Activated naive CD4-positive, alpha-beta T cell treated with anti-CD3 and anti-CD28 coated beads for 36 hours (primary cell): ENCODE results near the gene ZNF526. TPM values are rescaled to one million over a fixed set of nuclear protein-coding genes. Genes with fewer than 3 reads are reported as not detected.
"Not testable (repeated sequence)": the region's sequence is repeated elsewhere in the genome, so short reads cannot be mapped to it uniquely, and the experiment has no call there.

Source experiments
- CTCF ChIA-PET: fragments of 350-600 bp; sonication (Branson Sonifier 250); formaldehyde crosslinking; loops from one replicate; lab custom pipeline; 2021; ENCODE audit warnings: antibody characterized with exemption; lab: Charles Lee
- DNase-seq: peaks from one replicate; pipeline ENCODE4 v3.0.0-alpha.2; 2020
- H3K27ac Mint-ChIP-seq: one replicate; pipeline ENCODE4 v1.8.0; 2021; ENCODE audit warnings: mild to moderate bottlenecking, mixed read lengths
- H3K27me3 Mint-ChIP-seq: one replicate; pipeline ENCODE4 v1.8.0; 2021; ENCODE audit warnings: low read depth, mixed read lengths
- H3K36me3 Mint-ChIP-seq: one replicate; pipeline ENCODE4 v1.8.0; 2021; ENCODE audit warnings: low read depth, mixed read lengths
- H3K4me1 Mint-ChIP-seq: one replicate; pipeline ENCODE4 v1.8.0; 2021; ENCODE audit warnings: low read depth, mixed read lengths
- H3K4me3 Mint-ChIP-seq: one replicate; pipeline ENCODE4 v1.8.0; 2021; ENCODE audit warnings: mild to moderate bottlenecking, moderate library complexity, mixed read lengths
- H3K9me3 Mint-ChIP-seq: one replicate; pipeline ENCODE4 v1.8.0; 2021; ENCODE audit warnings: mixed read lengths
- intact Hi-C: fragments of 100-400 bp; cut with micrococcal nuclease; formaldehyde crosslinking; loops from one replicate; pipeline ENCODE4 v1.15.1; 2023
- total RNA-seq, 2 experiments: library from RNA; stranded (reverse); gene quantifications; one replicate each; pipeline ENCODE4 v1.2.3, GENCODE V29; 2021

ZNF526 gene
- total RNA-seq, 2 experiments from 2014 or later: 11.5 to 11.6 TPM

DNA sequence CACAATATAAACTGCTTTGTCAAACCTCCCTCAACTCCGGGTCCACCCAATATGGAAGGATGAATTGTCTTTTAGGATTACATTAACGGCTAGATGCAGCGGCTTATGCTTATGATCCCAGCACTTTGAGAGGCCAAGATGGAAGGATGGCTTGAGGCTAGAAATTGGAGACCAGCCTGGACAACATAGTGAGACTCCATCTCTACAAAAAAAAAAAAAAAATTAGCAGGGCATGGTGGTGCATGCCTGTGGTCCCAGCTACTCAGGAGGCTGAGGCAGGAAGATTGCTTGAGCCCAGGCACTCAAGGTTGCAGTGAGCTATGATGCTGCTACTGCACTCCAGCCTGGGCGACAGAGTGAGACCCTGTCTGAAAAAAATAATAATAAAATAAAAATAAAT is 46.0 kb downstream of the ZNF526 start:
- intact Hi-C loops, CTCF ChIA-PET, H3K27ac Mint-ChIP-seq, DNase-seq, H3K9me3 Mint-ChIP-seq, H3K4me3 Mint-ChIP-seq, H3K36me3 Mint-ChIP-seq, H3K27me3 Mint-ChIP-seq: not testable (repeated sequence)
- H3K4me1 Mint-ChIP-seq: peaks cover 22% of the 10 kb centered on the region

DNA sequence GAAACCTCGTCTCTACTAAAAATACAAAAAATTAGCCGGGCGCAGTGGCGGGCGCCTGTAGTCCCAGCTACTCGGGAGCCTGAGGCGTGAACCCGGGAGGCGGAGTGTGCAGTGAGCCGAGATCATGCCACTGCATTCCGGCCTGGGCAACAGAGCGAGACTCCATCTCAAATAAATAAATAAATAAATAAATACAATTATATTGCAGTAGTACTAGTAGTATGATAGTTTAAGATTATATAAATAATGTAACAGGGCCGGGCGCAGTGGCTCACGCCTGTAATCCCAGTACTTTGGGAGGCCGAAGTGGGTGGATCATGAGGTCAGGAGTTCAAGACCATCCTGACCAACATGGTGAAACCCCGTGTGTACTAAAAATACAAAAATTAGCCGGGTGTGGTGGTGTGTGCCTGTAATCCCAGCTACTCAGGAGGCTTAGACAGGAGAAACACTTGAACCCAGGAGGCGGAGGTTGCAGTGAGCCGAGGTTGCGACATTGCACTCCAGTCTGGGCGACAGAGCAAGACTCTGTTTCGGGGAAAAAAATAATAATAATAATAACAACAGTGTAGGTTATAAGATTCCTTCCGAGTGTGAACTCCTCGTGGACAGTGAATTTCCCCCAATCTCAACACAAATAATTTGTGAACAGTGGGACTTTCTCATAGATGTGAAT is 47.0 kb downstream of the ZNF526 start:
- H3K4me3 Mint-ChIP-seq, H3K9me3 Mint-ChIP-seq, H3K36me3 Mint-ChIP-seq, H3K27me3 Mint-ChIP-seq, DNase-seq, H3K27ac Mint-ChIP-seq, intact Hi-C loops: not testable (repeated sequence)
- CTCF ChIA-PET: interaction anchor here (0.9 kb wide), 1 partner anchor 12 kb away, joined by 3 read pairs; no protein-coding TSS in a partner anchor
- H3K4me1 Mint-ChIP-seq: peaks cover 28% of the 10 kb centered on the region

DNA sequence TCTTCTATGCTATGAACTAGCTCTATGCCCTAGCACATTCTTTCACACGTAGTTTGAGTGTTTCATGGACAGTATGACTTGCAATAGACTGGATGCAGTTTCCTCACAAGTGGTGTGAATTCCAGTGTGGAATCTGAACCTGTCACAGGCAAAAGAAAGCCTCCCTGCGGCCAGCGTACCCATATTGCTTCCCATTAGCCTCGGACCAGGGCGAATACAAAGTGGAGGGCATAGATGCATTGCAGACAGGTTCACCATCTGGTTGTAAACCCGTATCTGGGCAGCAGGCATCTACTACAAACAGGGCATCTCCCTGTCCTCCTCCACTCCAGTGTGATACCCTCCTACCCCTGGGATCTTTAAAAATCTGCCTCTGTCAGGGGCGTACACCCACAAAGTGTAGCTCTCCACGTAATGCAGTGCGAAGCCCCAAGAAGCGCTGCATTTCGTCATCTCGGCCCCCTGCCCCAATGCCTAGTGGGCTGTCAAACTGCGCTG is 47.6 kb downstream of the ZNF526 start:
- Mint-ChIP-seq H3K27me3 (no peaks in the 10 kb centered on the region), H3K4me3 (no peak overlapping the region)

DNA sequence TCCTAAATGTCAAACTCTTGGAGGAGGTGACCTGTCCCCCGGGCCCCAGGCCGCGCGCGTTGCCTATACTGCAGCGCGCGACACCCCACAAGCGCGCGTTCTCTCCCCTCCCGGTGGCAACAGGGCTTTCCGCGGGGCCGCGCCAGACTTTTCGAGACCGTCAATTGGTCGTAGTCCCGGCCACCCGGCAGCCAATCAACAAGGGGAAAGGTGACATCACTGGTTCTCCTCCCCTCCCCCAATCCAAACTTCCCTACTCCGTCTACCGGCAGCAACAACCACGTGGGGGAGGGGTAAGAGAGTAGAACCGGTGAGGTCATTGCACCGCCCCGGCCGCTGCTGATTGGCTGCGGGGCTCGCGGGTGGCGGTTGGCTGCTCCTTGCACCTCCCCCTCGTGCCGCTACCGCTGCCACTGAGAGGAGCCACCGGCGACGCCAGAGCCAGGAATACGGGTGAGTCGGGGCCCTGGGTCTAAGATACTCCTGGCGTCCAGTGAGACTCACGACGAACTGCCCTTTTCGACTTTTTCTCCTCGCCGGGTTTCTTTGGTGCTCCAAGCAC is 48.1 kb downstream of the ZNF526 start:
- intact Hi-C loops: loop anchor here (1.0 kb wide), 10 partner anchors 13 to 409 kb away; partner anchors contain the start of genes DEDD2, ERF, MEGF8 and PAFAH1B3
- CTCF ChIA-PET: interaction anchor here (0.9 kb wide), 1 partner anchor 11 kb away, joined by 3 read pairs; no protein-coding TSS in a partner anchor
- Mint-ChIP-seq H3K4me3 (no peak overlapping the region), H3K36me3 (peaks cover 7% of the 10 kb centered on the region), H3K27ac (no peak overlapping the region), H3K27me3 (no peaks in the 10 kb centered on the region), H3K9me3 (no peaks in the 10 kb centered on the region), H3K4me1 (peaks cover 28% of the 10 kb centered on the region)
- DNase-seq: peak; percentile 100

More for the DNA sequence above, 47.6 kb downstream of the ZNF526 start:
- intact Hi-C loops: loop anchor here (1.0 kb wide), 10 partner anchors 12 to 408 kb away; partner anchors contain the start of genes DEDD2, ERF, MEGF8 and PAFAH1B3
- Mint-ChIP-seq H3K9me3 (no peaks in the 10 kb centered on the region), H3K36me3 (peaks cover 7% of the 10 kb centered on the region), H3K4me1 (peaks cover 28% of the 10 kb centered on the region), H3K27ac (no peak overlapping the region)
- CTCF ChIA-PET: interaction anchor here (0.9 kb wide), 1 partner anchor 11 kb away, joined by 3 read pairs; no protein-coding TSS in a partner anchor
- DNase-seq: no peak

DNA sequence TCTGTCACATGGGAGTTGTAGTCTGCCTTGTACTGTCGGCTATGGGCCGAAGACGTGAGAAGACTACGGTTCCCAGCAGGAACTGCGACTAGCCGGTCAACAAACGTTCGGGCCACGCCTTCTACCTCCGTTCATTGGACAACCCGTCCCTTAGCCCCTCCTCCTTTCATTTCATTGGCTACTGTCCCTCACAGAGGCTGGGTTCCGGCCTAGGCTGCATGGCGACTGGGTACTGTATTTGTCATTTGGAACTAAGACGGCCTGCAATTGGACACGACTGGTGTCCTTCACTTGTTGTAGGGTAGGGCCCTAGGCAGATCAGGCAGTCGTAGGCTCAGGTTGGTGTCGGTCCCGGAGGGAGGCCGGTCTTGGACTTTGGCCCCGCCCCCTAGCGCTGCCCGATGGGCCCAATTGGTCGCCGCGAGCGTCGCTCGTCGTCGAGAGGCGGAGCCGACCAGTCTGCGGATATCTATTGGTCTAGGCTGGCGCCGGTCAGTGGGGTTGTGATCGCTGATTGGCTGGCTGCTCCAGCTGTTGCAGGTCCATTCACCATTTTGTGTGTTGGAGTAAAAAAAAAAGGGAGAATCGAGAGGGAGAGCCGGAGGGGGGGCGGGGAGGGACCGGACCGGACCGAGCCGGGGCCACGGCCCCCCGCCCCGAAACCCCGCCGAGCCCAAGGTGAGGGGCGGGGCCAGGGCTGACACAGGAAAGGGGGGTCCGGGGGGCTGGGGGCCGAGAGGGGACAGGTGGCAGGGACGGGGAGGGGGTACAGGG is 48.8 kb downstream of the ZNF526 start, which contains the start of gene CIC:
CIC (plus strand) TSS at position 549 of the 774 bp plus-strand sequence. CDS start 2,532 bp downstream, outside the sequence.
- Mint-ChIP-seq H3K4me3 (no peak within 1 kb of the TSS), H3K27ac (peak within 1 kb of the TSS; percentile 99), H3K4me1 (peaks cover 30% of the 10 kb centered on the region), H3K9me3 (no peaks in the 10 kb centered on the region), H3K27me3 (no peaks in the 10 kb centered on the region), H3K36me3 (peaks cover 10% of the 10 kb centered on the region)
- CTCF ChIA-PET: interaction anchor here (2.6 kb wide), 1 partner anchor 10 kb away, joined by 27 read pairs; no protein-coding TSS in a partner anchor
- intact Hi-C loops: loop anchor here (1.0 kb wide), 10 partner anchors 14 to 410 kb away; partner anchors contain the start of genes DEDD2, ERF, MEGF8 and PAFAH1B3
- DNase-seq: peak; percentile 100

DNA sequence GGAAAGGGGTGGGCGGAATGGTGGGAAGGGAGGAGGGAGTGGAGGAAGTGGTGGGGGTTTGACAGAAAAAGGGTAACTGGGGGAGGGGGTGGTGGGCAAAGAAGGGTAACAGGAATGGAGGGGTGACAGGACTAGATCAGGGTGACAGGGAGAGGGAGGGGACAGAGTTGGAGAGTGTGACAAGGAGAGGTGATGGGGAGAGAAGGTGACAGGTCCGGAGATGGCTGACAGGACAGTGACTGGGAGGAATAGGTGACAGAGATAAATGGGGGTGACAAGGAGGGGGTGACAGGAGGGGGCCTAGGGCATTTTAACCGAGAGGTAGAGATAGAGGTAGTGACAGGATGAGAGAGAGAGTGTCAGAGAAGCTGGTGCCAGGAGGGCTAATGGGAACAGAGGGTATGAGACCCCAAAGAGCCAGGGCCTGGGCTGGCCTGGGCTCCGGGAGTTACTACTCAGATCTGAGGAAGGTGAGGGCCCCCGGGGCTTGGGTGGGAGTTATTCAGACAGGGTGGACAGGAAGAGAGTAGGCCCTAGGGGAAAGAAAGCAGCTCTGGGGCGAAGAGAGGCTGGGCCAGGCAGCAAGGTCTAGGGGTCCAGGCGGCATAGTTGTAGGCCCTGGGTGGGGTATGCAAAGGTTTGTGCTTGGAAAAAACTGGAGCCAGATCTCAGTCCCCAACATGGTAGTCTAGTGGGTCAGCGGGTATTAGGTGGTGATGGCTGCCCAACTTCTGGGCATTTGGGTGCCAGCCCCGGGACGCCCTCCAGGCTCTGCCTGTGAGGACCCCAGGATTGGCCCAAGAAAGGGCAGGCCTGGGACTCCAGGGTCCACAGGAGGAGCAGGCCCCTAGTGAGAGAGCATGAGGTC is 49.6 kb downstream of the ZNF526 start:
- peak overlapping the region; percentile 99 for H3K27ac Mint-ChIP-seq
- intact Hi-C loops: no loop called here
- H3K27me3 Mint-ChIP-seq: no peaks in the 10 kb centered on the region
- H3K4me3 Mint-ChIP-seq: no peak overlapping the region
- no peaks in the 10 kb centered on the region for H3K9me3 Mint-ChIP-seq
- DNase-seq: peak; percentile 40
- peaks cover 32% of the 10 kb centered on the region for H3K4me1 Mint-ChIP-seq
- CTCF ChIA-PET: interaction anchor here (1.4 to 2.6 kb wide), 3 partner anchors 10 to 161 kb away, joined by 4 to 27 read pairs (median 7); partner anchors contain the start of gene GSK3A
- H3K36me3 Mint-ChIP-seq: peaks cover 10% of the 10 kb centered on the region

DNA sequence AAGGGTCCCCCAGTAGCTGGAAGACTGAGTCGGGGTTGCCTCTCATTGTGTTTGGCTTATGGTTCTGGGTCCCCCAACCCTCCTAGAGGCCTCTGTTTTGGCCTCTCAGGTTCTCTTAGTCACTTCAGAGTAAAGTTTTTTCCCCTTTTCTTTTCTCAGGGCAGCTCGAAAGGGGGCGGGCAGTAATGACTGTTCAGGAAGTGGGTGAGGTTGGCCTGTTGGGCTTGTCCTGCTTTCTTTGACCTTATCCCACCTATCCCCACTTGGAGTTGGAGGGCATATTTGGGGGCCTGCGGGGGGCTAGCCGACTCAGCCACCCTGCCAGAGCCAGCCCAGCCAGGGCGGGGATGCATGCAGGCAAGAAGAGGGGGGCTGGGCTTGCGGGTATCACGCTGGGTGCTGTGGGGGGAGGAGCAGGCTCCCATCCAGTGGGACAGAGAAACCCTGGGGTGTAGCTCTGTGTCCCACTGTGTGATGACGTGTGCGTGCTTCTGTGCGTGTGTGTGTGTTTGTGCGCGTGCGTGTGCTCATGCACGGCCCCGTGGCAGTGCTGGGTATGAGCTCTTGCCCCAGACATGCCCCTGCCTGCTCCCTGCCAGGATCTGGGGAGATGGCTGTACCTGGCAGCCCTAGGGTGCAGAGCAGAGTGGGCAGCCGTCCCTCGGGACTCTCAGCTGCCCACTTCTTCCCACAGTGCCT is 50.4 kb downstream of the ZNF526 start:
- Mint-ChIP-seq H3K9me3 (no peaks in the 10 kb centered on the region), H3K4me3 (no peak overlapping the region), H3K36me3 (peaks cover 12% of the 10 kb centered on the region), H3K27me3 (no peaks in the 10 kb centered on the region), H3K4me1 (peaks cover 38% of the 10 kb centered on the region), H3K27ac (peak overlapping the region; percentile 99)
- CTCF ChIA-PET: interaction anchor here (1.1 to 2.6 kb wide), 4 partner anchors 9 to 162 kb away, joined by 3 to 27 read pairs (median 6); partner anchors contain the start of gene GSK3A
- intact Hi-C loops: no loop called here
- peak; percentile 80 for DNase-seq

DNA sequence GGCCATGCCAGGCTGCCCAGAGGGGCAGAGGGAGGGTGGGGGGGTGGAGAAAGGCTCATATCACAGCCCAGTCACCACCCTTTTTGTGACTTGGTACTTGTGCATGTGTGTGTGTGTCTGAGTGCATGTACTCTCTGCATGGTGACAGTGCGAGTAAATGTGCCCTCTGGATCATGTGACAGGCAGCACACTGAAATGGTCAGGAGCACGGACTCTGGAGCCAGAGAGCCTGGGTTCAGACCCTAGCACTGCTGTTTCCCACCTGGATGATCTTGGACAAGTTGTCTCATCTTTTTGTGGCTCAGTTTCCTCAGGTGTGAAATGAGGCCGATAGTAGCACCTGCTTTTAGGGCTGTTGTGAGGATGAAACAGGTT is 50.9 kb downstream of the ZNF526 start:
- Mint-ChIP-seq H3K4me1 (peaks cover 42% of the 10 kb centered on the region), H3K4me3 (no peak overlapping the region), H3K27ac (peak overlapping the region; percentile 99), H3K36me3 (peaks cover 13% of the 10 kb centered on the region), H3K27me3 (no peaks in the 10 kb centered on the region), H3K9me3 (no peaks in the 10 kb centered on the region)
- intact Hi-C loops: no loop called here
- CTCF ChIA-PET: interaction anchor here (1.1 to 2.6 kb wide), 4 partner anchors 8 to 162 kb away, joined by 3 to 27 read pairs (median 6); partner anchors contain the start of gene GSK3A
- DNase-seq: no peak

DNA sequence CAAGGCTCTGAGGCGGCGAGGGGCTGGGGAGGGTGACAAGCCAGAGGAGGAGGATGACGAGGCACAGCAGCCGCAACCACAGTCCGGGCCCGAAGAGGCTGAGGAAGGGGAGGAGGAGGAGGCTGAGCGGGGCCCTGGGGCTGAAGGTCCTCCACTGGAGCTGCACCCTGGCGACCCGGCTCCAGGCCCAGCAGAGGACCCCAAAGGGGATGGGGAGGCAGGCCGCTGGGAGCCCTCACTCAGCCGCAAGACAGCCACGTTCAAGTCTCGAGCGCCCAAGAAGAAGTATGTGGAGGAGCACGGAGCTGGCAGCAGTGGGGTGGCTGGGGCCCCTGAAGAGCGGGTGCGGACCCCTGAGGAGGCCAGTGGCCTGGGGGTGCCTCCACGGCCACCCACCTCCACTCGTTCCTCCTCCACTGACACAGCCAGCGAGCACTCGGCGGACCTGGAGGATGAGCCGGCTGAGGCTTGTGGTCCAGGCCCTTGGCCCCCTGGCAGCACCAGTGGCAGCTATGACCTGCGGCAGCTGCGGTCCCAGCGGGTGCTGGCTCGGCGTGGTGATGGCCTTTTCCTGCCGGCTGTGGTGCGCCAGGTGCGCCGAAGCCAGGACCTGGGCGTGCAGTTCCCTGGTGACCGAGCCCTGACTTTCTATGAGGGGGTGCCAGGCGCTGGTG is 51.9 kb downstream of the ZNF526 start:
- peaks cover 52% of the 10 kb centered on the region for H3K4me1 Mint-ChIP-seq
- no peak overlapping the region for H3K4me3 Mint-ChIP-seq
- H3K36me3 Mint-ChIP-seq: peaks cover 14% of the 10 kb centered on the region
- no peaks in the 10 kb centered on the region for H3K9me3 Mint-ChIP-seq
- intact Hi-C loops: no loop called here
- peak overlapping the region; percentile 99 for H3K27ac Mint-ChIP-seq
- DNase-seq: no peak
- H3K27me3 Mint-ChIP-seq: no peaks in the 10 kb centered on the region
- CTCF ChIA-PET: interaction anchor here (1.1 to 2.6 kb wide), 2 partner anchors 7 to 21 kb away, joined by 3 to 27 read pairs; no protein-coding TSS in a partner anchor

DNA sequence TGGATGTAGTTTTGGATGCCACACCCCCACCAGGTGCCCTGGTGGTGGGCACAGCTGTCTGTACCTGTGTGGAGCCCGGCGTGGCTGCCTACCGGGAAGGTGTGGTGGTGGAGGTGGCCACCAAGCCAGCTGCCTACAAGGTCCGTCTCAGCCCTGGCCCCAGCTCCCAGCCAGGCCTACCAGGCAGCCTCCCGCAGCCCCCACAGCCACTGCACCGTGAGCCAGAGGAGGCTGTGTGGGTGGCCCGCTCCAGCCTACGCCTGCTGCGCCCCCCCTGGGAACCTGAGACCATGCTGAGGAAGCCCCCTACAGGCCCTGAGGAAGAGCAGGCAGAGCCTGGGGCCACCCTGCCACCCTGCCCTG is 52.4 kb downstream of the ZNF526 start:
- no peak for DNase-seq
- peaks cover 14% of the 10 kb centered on the region for H3K36me3 Mint-ChIP-seq
- H3K4me1 Mint-ChIP-seq: peaks cover 55% of the 10 kb centered on the region
- intact Hi-C loops: no loop called here
- CTCF ChIA-PET: no interaction called here
- no peaks in the 10 kb centered on the region for H3K9me3 Mint-ChIP-seq
- no peaks in the 10 kb centered on the region for H3K27me3 Mint-ChIP-seq
- no peak overlapping the region for H3K27ac Mint-ChIP-seq
- H3K4me3 Mint-ChIP-seq: no peak overlapping the region
